B cell (primary cell): Measurements from ENCODE around the gene ATP6V1F. TPM values are rescaled to one million over a fixed set of nuclear protein-coding genes. Genes with fewer than 3 reads are reported as not detected.

ENCODE experiments used
- ATAC-seq: fragments of 200-7000 bp; cut with Tn5 transposase; one replicate; pipeline ENCODE4 v1.10.0; 2021; ENCODE audit warnings: low read depth, mild to moderate bottlenecking, moderate number of reproducible peaks, moderate library complexity
- CTCF ChIA-PET: fragments of 350-600 bp; sonication (Branson Sonifier 250); formaldehyde crosslinking; loops from one replicate; lab custom pipeline; 2021; ENCODE audit warnings: antibody characterized with exemption, inconsistent platforms; lab: Charles Lee
- POLR2A ChIA-PET: fragments of 350-600 bp; sonication (Branson Sonifier 250); formaldehyde crosslinking; loops from one replicate; lab custom pipeline; 2021; ENCODE audit warnings: antibody characterized with exemption; lab: Charles Lee
- DNase-seq: peaks from one replicate; pipeline ENCODE4 v3.0.0; 2013
- H2AFZ ChIP-seq: 2 replicates; pipeline ENCODE4 v1.6.1; 2012; ENCODE audit warnings: mild to moderate bottlenecking, low read depth, low read length; ENCODE audit not compliant: insufficient read depth, poor library complexity, severe bottlenecking
- H3K27ac ChIP-seq, 2 donors: 1 replicate in 1 of 2; 2 replicates in 1 of 2; pipeline ENCODE4 v1.5.1; 2012 to 2013; ENCODE audit warnings: low read length in 2 of 2, mild to moderate bottlenecking in 2 of 2, moderate library complexity in 1 of 2
- H3K27me3 ChIP-seq, 4 experiments: fragments of 200-600 bp in 1 of 4; sonication (generic) in 1 of 4; replicated peaks in 1 of 4; 1 replicate in 2 of 4; 2 replicates in 2 of 4; pipeline versions ENCODE4 v1.6.1 to v1.7.0; 2013 to 2016; ENCODE audit warnings: low read length in 3 of 4, mild to moderate bottlenecking in 2 of 4, mixed read lengths in 1 of 4, moderate library complexity in 1 of 4; ENCODE audit not compliant: insufficient read depth in 4 of 4, control insufficient read depth in 3 of 4; ENCODE audit errors: control extremely low read depth in 1 of 4
- H3K36me3 ChIP-seq, 2 experiments: replicated peaks in 1 of 2; 1 replicate in 1 of 2; 2 replicates in 1 of 2; pipeline versions ENCODE4 v1.6.1 to v1.7.1; 2013; ENCODE audit warnings: low read length in 1 of 2; ENCODE audit not compliant: insufficient read depth in 2 of 2, control insufficient read depth in 1 of 2; ENCODE audit errors: control extremely low read depth in 1 of 2, extremely low read depth in 1 of 2
- H3K4me1 ChIP-seq, 2 donors: fragments of 200-600 bp in 1 of 2; sonication (generic) in 1 of 2; 1 replicate in 1 of 2; 2 replicates in 1 of 2; pipeline versions ENCODE4 v1.5.1 to v1.6.1; 2013 to 2017; ENCODE audit warnings: low read length in 2 of 2; ENCODE audit not compliant: control insufficient read depth in 2 of 2, insufficient read depth in 2 of 2
- H3K4me2 ChIP-seq: replicated peaks from 2 replicates; pipeline ENCODE3; 2012; ENCODE audit warnings: mild to moderate bottlenecking, low read depth, low read length; ENCODE audit not compliant: poor library complexity, severe bottlenecking
- H3K4me3 ChIP-seq, 5 experiments: fragments of 200-600 bp in 1 of 5; sonication (generic) in 1 of 5; 1 replicate in 3 of 5; 2 replicates in 2 of 5; pipeline versions ENCODE4 v1.5.1 to v1.7.0; 2011 to 2016; ENCODE audit warnings: low read length in 4 of 5, mild to moderate bottlenecking in 4 of 5, low read depth in 2 of 5, control low read depth in 1 of 5, moderate library complexity in 1 of 5; ENCODE audit not compliant: insufficient read depth in 1 of 5; ENCODE audit errors: control extremely low read depth in 1 of 5, extremely low read depth in 1 of 5
- H3K79me2 ChIP-seq: fragments of 200-600 bp; sonication (generic); one replicate; pipeline ENCODE4 v1.6.0; 2016; ENCODE audit warnings: low read length; ENCODE audit not compliant: control insufficient read depth, insufficient read depth
- H3K9ac ChIP-seq: fragments of 200-600 bp; sonication (generic); 2 replicates; pipeline ENCODE4 v1.6.1; 2017; ENCODE audit warnings: mild to moderate bottlenecking, low read length, moderate library complexity
- H3K9me3 ChIP-seq, 3 donors: one replicate each; pipeline versions ENCODE4 v1.6.1 to v1.7.1; 2013; ENCODE audit warnings: low read length in 2 of 3; ENCODE audit not compliant: control insufficient read depth in 2 of 3, insufficient read depth in 1 of 3; ENCODE audit errors: control extremely low read depth in 1 of 3
- H4K20me1 ChIP-seq: 2 replicates; pipeline ENCODE4 v1.6.0; 2012; ENCODE audit warnings: mild to moderate bottlenecking, low read length; ENCODE audit not compliant: insufficient read depth, control insufficient read depth, poor library complexity, severe bottlenecking
- H3K27ac Mint-ChIP-seq: one replicate; pipeline ENCODE4 v1.8.0; 2021; ENCODE audit warnings: mixed read lengths
- H3K27me3 Mint-ChIP-seq: one replicate; pipeline ENCODE4 v1.8.0; 2021; ENCODE audit warnings: mixed read lengths
- H3K4me1 Mint-ChIP-seq: one replicate; pipeline ENCODE4 v1.8.0; 2021; ENCODE audit warnings: mixed read lengths
- H3K4me3 Mint-ChIP-seq: one replicate; pipeline ENCODE4 v1.8.0; 2021; ENCODE audit warnings: mixed read lengths
- H3K9me3 Mint-ChIP-seq: one replicate; pipeline ENCODE4 v1.8.0; 2022; ENCODE audit warnings: mixed read lengths; ENCODE audit not compliant: insufficient read depth
- CTCF ChIP-seq: fragments of 200-600 bp; IDR thresholded peaks from one replicate; pipeline ENCODE4 v1.8.0; 2022; ENCODE audit warnings: antibody characterized with exemption, mild to moderate bottlenecking
- EZH2 ChIP-seq: IDR thresholded peaks from 2 replicates; pipeline ENCODE4 v1.6.1; 2012; ENCODE audit warnings: borderline replicate concordance, low read depth, mild to moderate bottlenecking, moderate library complexity, low read length; ENCODE audit not compliant: insufficient read depth, poor library complexity, severe bottlenecking
- WGBS: methylation state at CpG from one replicate; pipeline ENCODE4 v1.1.5; 2013; ENCODE audit warnings: missing lambda C conversion rate; ENCODE audit not compliant: insufficient coverage; 5-methylcytosine and 5-hydroxymethylcytosine counted together
- intact Hi-C: fragments of 100-400 bp; cut with micrococcal nuclease; formaldehyde crosslinking; loops from one replicate; pipeline ENCODE4 v1.10.0; 2022
- polyA plus RNA-seq: library from polyadenylated mRNA; depleted of rRNA; stranded (reverse); fragments of >200 nt; gene quantifications from 2 replicates; pipeline ENCODE4 v1.2.3, GENCODE V29; 2012
- total RNA-seq, 2 donors: library from RNA; stranded (reverse); fragments of 120-200 nt in 1 of 2; gene quantifications; 1 replicate in 1 of 2; 2 replicates in 1 of 2; pipeline versions ENCODE4 v1.2.3 to v1.2.4, GENCODE V29; 2013 to 2022

Gene ATP6V1F
- total and polyA plus RNA-seq, 2 donors (not counting 1 experiment from before 2014, with no cell fraction given): 81.7 to 198 TPM

GRCh38 chr7:128833148-128833945 lies 29.3 kb upstream of the ATP6V1F start:
- Histone ChIP-seq H2AFZ (no peak overlapping the region), H3K9me3 (peaks cover 0 to 7% (median 0%) of the 10 kb centered on the region in 3 donors), H3K36me3 (no peaks in the 10 kb centered on the region), H3K79me2 (no peaks in the 10 kb centered on the region), H3K9ac (no peak overlapping the region), H3K27me3 (peaks cover 0 to 39% (median 20%) of the 10 kb centered on the region in 4 experiments), H3K27ac (no peak overlapping the region), H3K4me2 (no peak overlapping the region), H3K4me1 (peaks cover 31 to 32% of the 10 kb centered on the region in 2 donors), H3K4me3 (no peak overlapping the region), H4K20me1 (no peaks in the 10 kb centered on the region)
- TF ChIP-seq EZH2: no peak
- no peak for TF ChIP-seq CTCF
- ATAC-seq (no peak), DNase-seq (no peak)
- Mint-ChIP-seq H3K27me3 (peaks cover 27% of the 10 kb centered on the region), H3K4me3 (no peak overlapping the region), H3K9me3 (no peaks in the 10 kb centered on the region), H3K27ac (no peak overlapping the region), H3K4me1 (peaks cover 20% of the 10 kb centered on the region)
- 34% methylated on average over 9 of the region's 13 CpGs for WGBS
- ChIA-PET CTCF (interaction anchor here (0.6 to 0.9 kb wide), 4 partner anchors 30 to 1213 kb away, joined by 3 to 5 read pairs (median 3); partner anchors contain the start of gene ATP6V1F), POLR2A (no interaction called here)
- intact Hi-C loops: no loop called here

GRCh38 chr7:128833946-128834325 lies 28.7 kb upstream of the ATP6V1F start:
- Histone ChIP-seq H3K27me3 (peaks cover 0 to 34% (median 16%) of the 10 kb centered on the region in 4 experiments), H3K9me3 (peaks cover 0 to 7% (median 0%) of the 10 kb centered on the region in 3 donors), H3K4me1 (peaks cover 29 to 31% of the 10 kb centered on the region in 2 donors), H3K9ac (no peak overlapping the region), H3K79me2 (no peaks in the 10 kb centered on the region), H4K20me1 (no peaks in the 10 kb centered on the region), H3K4me3 (no peak overlapping the region), H3K4me2 (no peak overlapping the region), H2AFZ (no peak overlapping the region), H3K27ac (no peak overlapping the region), H3K36me3 (no peaks in the 10 kb centered on the region)
- no peaks in the 10 kb centered on the region for H3K9me3 Mint-ChIP-seq
- H3K4me3 Mint-ChIP-seq: no peak overlapping the region
- DNase-seq (no peak), ATAC-seq (no peak)
- TF ChIP-seq EZH2 (no peak), CTCF (no peak)
- CTCF ChIA-PET: interaction anchor here (0.7 kb wide), 2 partner anchors 75 to 360 kb away, joined by 3 read pairs; no protein-coding TSS in a partner anchor
- intact Hi-C loops: no loop called here
- H3K4me1 Mint-ChIP-seq: peaks cover 20% of the 10 kb centered on the region
- no peak overlapping the region for H3K27ac Mint-ChIP-seq
- POLR2A ChIA-PET: no interaction called here
- no CpG with 5 or more reads among the region's 4 CpGs for WGBS
- peaks cover 22% of the 10 kb centered on the region for H3K27me3 Mint-ChIP-seq
